ENCODE data around the gene SPPL3. TPM values are rescaled to one million over a fixed set of nuclear protein-coding genes. Genes with fewer than 3 reads are reported as not detected.
"Not testable (repeated sequence)": the region's sequence is repeated elsewhere in the genome, so short reads cannot be mapped to it uniquely, and the experiment has no call there.

The SPPL3 gene, protein sequence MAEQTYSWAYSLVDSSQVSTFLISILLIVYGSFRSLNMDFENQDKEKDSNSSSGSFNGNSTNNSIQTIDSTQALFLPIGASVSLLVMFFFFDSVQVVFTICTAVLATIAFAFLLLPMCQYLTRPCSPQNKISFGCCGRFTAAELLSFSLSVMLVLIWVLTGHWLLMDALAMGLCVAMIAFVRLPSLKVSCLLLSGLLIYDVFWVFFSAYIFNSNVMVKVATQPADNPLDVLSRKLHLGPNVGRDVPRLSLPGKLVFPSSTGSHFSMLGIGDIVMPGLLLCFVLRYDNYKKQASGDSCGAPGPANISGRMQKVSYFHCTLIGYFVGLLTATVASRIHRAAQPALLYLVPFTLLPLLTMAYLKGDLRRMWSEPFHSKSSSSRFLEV
- total RNA-seq: 10 to 100 TPM; 25.7 to 37.5 (median 34.7) TPM

GRCh38 chr12:120904197-120904773 lies at the start of gene SPPL3:
Gene SPPL3 (minus strand): TSS chr12:120904358. CDS start chr12:120903867, 491 bp downstream.
- DNase-seq: peak; percentile 92 to 93
- intact Hi-C loops (cut with DNase I): loop anchor here (10.0 kb wide), 1 partner anchor 179 kb away; the partner anchor contains the start of gene ACADS
- Histone ChIP-seq H3K4me3 (replicated peaks in 1 of 3) (peak within 1 kb of the TSS; percentile 60 to 94 (median 93)), H3K27me3 (no peaks in the 10 kb centered on the region), H3K27ac (peak within 1 kb of the TSS; percentile 77 to 92 (median 88)), H3K9me3 (no peaks in the 10 kb centered on the region), H3K4me1 (peaks cover 15 to 17% of the 10 kb centered on the region in 2 donors), H3K36me3 (no peaks in the 10 kb centered on the region)
- TF ChIP-seq POLR2A (IDR thresholded peaks at IDR 0.05): peak in 1 of 2 donors; percentile 82
- TF ChIP-seq, protein P1, sequence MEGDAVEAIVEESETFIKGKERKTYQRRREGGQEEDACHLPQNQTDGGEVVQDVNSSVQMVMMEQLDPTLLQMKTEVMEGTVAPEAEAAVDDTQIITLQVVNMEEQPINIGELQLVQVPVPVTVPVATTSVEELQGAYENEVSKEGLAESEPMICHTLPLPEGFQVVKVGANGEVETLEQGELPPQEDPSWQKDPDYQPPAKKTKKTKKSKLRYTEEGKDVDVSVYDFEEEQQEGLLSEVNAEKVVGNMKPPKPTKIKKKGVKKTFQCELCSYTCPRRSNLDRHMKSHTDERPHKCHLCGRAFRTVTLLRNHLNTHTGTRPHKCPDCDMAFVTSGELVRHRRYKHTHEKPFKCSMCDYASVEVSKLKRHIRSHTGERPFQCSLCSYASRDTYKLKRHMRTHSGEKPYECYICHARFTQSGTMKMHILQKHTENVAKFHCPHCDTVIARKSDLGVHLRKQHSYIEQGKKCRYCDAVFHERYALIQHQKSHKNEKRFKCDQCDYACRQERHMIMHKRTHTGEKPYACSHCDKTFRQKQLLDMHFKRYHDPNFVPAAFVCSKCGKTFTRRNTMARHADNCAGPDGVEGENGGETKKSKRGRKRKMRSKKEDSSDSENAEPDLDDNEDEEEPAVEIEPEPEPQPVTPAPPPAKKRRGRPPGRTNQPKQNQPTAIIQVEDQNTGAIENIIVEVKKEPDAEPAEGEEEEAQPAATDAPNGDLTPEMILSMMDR (IDR thresholded peaks at IDR 0.05): peak in 2 of 6 experiments; percentile 9 to 25
- 0 to 1% methylated on average over 17 to 24 of the region's 66 CpGs for WGBS, 2 donors

DNA sequence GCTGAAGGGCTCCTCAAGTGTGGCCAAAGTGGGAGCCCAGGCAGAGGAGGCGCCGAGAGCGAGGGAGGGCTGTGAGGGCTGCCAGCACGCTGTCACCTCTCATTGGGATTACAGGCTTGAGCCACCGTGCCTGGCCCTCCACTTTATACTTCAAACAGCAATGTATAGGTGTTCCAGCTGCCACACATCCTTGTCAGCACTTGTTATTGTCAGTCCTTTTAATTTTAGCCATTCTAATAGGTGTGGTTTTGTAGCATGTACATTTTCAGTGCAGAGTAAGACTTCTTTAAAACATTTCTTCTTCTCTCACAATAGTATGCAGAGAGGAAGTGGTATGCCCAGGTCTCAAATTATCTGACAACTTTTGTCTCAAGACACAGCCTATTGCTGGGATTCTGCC lies 46.6 kb upstream of the SPPL3 start:
- no peak for DNase-seq
- no peak for TF ChIP-seq POLR2A (IDR thresholded peaks at IDR 0.05)
- TF ChIP-seq, protein P1 (IDR thresholded peaks at IDR 0.05): no peak
- Histone ChIP-seq H3K4me1 (no peaks in the 10 kb centered on the region), H3K27ac (no peak overlapping the region), H3K9me3 (no peaks in the 10 kb centered on the region), H3K27me3 (no peaks in the 10 kb centered on the region), H3K4me3 (replicated peaks in 1 of 3) (no peak overlapping the region), H3K36me3 (no peaks in the 10 kb centered on the region)
- 93 to 96% methylated on average over 5 of the region's 5 CpGs for WGBS, 2 donors
- intact Hi-C loops (cut with DNase I): no loop called here

DNA sequence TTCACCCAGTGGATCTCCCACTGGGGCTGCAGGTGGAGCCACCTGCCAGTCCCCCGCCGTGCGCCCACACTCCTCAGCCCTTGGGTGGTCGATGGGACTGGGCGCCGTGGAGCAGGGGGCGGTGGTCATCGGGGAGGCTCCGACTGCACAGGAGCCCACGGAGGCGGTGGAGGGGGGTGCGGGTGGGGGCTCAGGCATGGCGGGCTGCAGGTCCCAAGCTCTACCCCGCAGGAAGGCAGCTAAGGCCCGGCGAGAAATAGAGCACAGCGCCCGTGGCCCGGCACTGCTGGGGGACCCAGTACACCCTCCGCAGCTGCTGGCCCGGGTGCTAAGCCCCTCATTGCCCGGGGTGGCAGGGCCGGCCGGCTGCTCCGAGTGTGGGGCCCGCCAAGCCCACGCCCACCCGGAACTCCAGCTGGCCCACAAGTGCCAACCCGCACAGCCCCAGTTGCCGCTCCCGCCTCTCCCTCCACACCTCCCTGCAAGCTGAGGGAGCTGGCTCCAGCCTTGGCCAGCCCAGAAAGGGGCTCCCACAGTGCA lies 46.2 kb upstream of the SPPL3 start:
- H3K27ac ChIP-seq; intact Hi-C loops (cut with DNase I): not testable (repeated sequence)
- WGBS, 2 donors: 96 to 100% methylated on average over 5 to 12 of the region's 31 CpGs

GRCh38 chr12:120945516-120945915 lies 41.4 kb upstream of the SPPL3 start:
- H3K4me3 ChIP-seq (replicated peaks in 1 of 3); H3K9me3 ChIP-seq; intact Hi-C loops (cut with DNase I); H3K27me3 ChIP-seq; H3K4me1 ChIP-seq; H3K36me3 ChIP-seq; H3K27ac ChIP-seq; DNase-seq: not testable (repeated sequence)
- WGBS, 2 donors: 91 to 93% methylated on average over 6 of the region's 6 CpGs

More for the DNA sequence above, 46.2 kb upstream of the SPPL3 start:
- H3K27me3 ChIP-seq; H3K4me1 ChIP-seq; DNase-seq; H3K36me3 ChIP-seq; H3K4me3 ChIP-seq (replicated peaks in 1 of 3); H3K9me3 ChIP-seq: not testable (repeated sequence)

- no peak overlapping the region for H3K4me3 ChIP-seq (replicated peaks in 1 of 3)
- no peak overlapping the region for H3K27ac ChIP-seq
- no peaks in the 10 kb centered on the region for H3K27me3 ChIP-seq
- WGBS, 2 donors: 40 to 43% methylated on average over 9 of the region's 9 CpGs
- H3K4me1 ChIP-seq: no peaks in the 10 kb centered on the region
- no peak for TF ChIP-seq POLR2A (IDR thresholded peaks at IDR 0.05)
- TF ChIP-seq, protein P1 (IDR thresholded peaks at IDR 0.05): peak; percentile 22 to 72 (median 46)
- no peaks in the 10 kb centered on the region for H3K9me3 ChIP-seq
- peak; percentile 43 to 52 for DNase-seq
- no peaks in the 10 kb centered on the region for H3K36me3 ChIP-seq
- intact Hi-C loops (cut with DNase I): no loop called here
Measured at GRCh38 chr12:120944645-120945217, 40.6 kb upstream of the SPPL3 start.
